ENCODE results near the gene SCOC. TPM values are rescaled to one million over a fixed set of nuclear protein-coding genes. Genes with fewer than 3 reads are reported as not detected.

Gene SCOC
- total and polyA plus RNA-seq, 10 of the 15 experiments (the other 5 are each of a cell fraction or from before 2014, with no cell fraction given), result 28.2 to 154 (median 54.0) TPM

DNA sequence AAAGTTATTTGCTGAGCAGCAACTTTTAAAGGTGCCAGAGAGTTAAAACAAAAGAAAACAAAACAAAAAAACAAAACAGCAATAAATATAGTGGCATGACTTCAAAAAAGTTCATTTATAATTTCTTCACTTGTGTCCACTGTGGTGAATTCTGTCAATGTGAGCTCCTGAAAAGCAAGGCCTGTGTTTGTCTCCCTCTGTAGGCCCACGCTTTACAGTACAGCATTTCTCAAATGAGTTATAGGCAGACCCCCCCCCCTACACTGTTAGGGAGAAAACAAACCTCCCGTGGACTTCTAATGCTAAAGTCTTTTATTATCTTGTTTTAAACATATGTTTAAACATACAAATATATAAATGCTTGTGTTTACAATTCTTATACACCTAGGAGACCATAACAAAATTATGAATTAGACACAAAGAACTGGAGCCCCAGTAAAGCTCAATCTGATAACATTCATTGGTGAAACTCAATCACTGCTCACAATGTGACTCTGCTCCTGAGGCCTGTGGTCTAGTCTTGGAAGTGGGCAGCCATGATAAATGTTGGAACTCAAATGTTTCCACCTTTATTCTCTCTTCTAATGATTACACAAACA, 47.0 kb upstream of the SCOC start:
- no peak overlapping the region for H3K27ac ChIP-seq (ENCODE audit: control insufficient read depth, insufficient read depth)
- no TSS peak for BruUV-seq (replicated peaks)
- ChIA-PET CTCF (interaction anchor here (1.2 kb wide), 1 partner anchor 723 kb away, joined by 5 read pairs; no protein-coding TSS in a partner anchor), SMC1A (ENCODE audit: uncharacterized antibody, unreplicated experiment) (interaction anchor here (0.5 to 0.6 kb wide), 2 partner anchors 322 to 917 kb away, joined by 3 read pairs; no protein-coding TSS in a partner anchor), POLR2A (no interaction called here), RAD21 (ENCODE audit: unreplicated experiment) (no interaction called here)
- H3K9me3 ChIP-seq (replicated peaks; ENCODE audit: control insufficient read depth, insufficient read depth, low read length), result no peaks in the 10 kb centered on the region
- H3K36me3 ChIP-seq (ENCODE audit: control insufficient read depth in 2 of 2, insufficient read depth in 2 of 2, low read length in 1 of 2), result no peaks in the 10 kb centered on the region
- H3K27me3 ChIP-seq (replicated peaks in 1 of 2; ENCODE audit: control insufficient read depth in 2 of 2, insufficient read depth in 2 of 2, low read length in 1 of 2), result no peaks in the 10 kb centered on the region
- DNase-seq (ENCODE audit: low read depth, low spot score) (no peak), ATAC-seq (peak; percentile 69), FAIRE-seq (no peak)
- in situ Hi-C loops (cut with MboI), result no loop called here
- 25% methylated on average over 2 of the region's 2 CpGs for WGBS (ENCODE audit: insufficient coverage, insufficient replicate concordance, low lambda C conversion rate, missing lambda C conversion rate)
- H4K20me1 ChIP-seq (ENCODE audit: control insufficient read depth, insufficient read depth), result no peaks in the 10 kb centered on the region
- TF ChIP-seq CBX3 (IDR thresholded peaks at IDR 0.05; ENCODE audit: borderline replicate concordance, low read depth) (no peak), ASH2L (IDR thresholded peaks at IDR 0.05; ENCODE audit: borderline replicate concordance, low read depth) (no peak), RAD21 (IDR thresholded peaks at IDR 0.05; ENCODE audit: insufficient read depth, low read depth, low read length) (peak; percentile 46)
- TF ChIP-seq, protein P1, sequence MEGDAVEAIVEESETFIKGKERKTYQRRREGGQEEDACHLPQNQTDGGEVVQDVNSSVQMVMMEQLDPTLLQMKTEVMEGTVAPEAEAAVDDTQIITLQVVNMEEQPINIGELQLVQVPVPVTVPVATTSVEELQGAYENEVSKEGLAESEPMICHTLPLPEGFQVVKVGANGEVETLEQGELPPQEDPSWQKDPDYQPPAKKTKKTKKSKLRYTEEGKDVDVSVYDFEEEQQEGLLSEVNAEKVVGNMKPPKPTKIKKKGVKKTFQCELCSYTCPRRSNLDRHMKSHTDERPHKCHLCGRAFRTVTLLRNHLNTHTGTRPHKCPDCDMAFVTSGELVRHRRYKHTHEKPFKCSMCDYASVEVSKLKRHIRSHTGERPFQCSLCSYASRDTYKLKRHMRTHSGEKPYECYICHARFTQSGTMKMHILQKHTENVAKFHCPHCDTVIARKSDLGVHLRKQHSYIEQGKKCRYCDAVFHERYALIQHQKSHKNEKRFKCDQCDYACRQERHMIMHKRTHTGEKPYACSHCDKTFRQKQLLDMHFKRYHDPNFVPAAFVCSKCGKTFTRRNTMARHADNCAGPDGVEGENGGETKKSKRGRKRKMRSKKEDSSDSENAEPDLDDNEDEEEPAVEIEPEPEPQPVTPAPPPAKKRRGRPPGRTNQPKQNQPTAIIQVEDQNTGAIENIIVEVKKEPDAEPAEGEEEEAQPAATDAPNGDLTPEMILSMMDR (IDR thresholded peaks at IDR 0.05 in 2 of 3, conservative IDR thresholded peaks at IDR 0.05 in 1 of 3; ENCODE audit: control insufficient read depth in 2 of 3, extremely low read depth in 1 of 3, insufficient read depth in 1 of 3, low read depth in 3 of 3, low read length in 3 of 3), result peak; percentile 32 to 37 (median 35); a peak in 4 of 6 replicates
- intact Hi-C loops (cut with micrococcal nuclease; ENCODE audit: unreplicated experiment), result no loop called here
- H3K4me1 ChIP-seq (ENCODE audit: control insufficient read depth, insufficient read depth, low read length), result no peaks in the 10 kb centered on the region
- H3K9ac ChIP-seq (ENCODE audit: control insufficient read depth, insufficient read depth, low read length), result no peak overlapping the region
- H3K79me2 ChIP-seq (ENCODE audit: control insufficient read depth, insufficient read depth, low read length), result no peaks in the 10 kb centered on the region
- H3K4me2 ChIP-seq (ENCODE audit: control insufficient read depth, insufficient read depth), result no peak overlapping the region
- no peak overlapping the region for H2AFZ ChIP-seq (ENCODE audit: control insufficient read depth, low read depth, low read length)
- no peak overlapping the region for H3K4me3 ChIP-seq

Data from GM12878 (cell line).